GM12878 (cell line): ENCODE measurements around the gene CTNNA3. TPM values are rescaled to one million over a fixed set of nuclear protein-coding genes. Genes with fewer than 3 reads are reported as not detected.

ENCODE experiments used
- ATAC-seq: fragments of 200-7000 bp; cut with Tn5 transposase; 3 replicates; pipeline ENCODE4 v1.9.1; 2020; ENCODE audit warnings: mild to moderate bottlenecking, moderate library complexity
- BruUV-seq: library from RNA; stranded (reverse); fragments of 400-500 nt; replicated peaks from 2 replicates; lab custom pipeline; 2021; lab: Mats Ljungman, UMichigan
- CTCF ChIA-PET: fragments of 300-600 bp; sonication (Branson Sonifier 250); formaldehyde crosslinking; extraction: SDS; loops from one replicate; lab custom pipeline; 2021; ENCODE audit warnings: inconsistent platforms; lab: Yijun Ruan, JAX
- POLR2A ChIA-PET: fragments of 350-600 bp; formaldehyde crosslinking; extraction: SDS; loops from one replicate; lab custom pipeline; 2021; ENCODE audit warnings: inconsistent platforms; lab: Charles Lee
- RAD21 ChIA-PET: fragments of 300-600 bp; sonication (Branson Sonifier 250); formaldehyde crosslinking; loops from one replicate; lab custom pipeline; 2023; ENCODE audit warnings: antibody characterized with exemption; ENCODE audit not compliant: unreplicated experiment; lab: Charles Lee
- SMC1A ChIA-PET: fragments of 300-600 bp; sonication (Branson Sonifier 250); formaldehyde crosslinking; loops from one replicate; lab custom pipeline; 2023; ENCODE audit not compliant: unreplicated experiment, uncharacterized antibody; lab: Charles Lee
- DNase-seq: peaks from one replicate; pipeline ENCODE4 v3.0.0-alpha.2; 2011; ENCODE audit warnings: low read depth, low spot score
- FAIRE-seq: peaks from 3 replicates; lab custom pipeline; 2011; peaks lifted over from hg19 to GRCh38; lab: Jason Lieb, UNC
- H2AFZ ChIP-seq: 2 replicates; pipeline ENCODE4 v1.6.0; 2011; ENCODE audit warnings: low read depth, low read length, control low read depth; ENCODE audit not compliant: control insufficient read depth
- H3K27ac ChIP-seq: 2 replicates; pipeline ENCODE4 v1.5.1; 2011; ENCODE audit warnings: control low read depth; ENCODE audit not compliant: control insufficient read depth, insufficient read depth
- H3K27me3 ChIP-seq, 2 experiments: replicated peaks in 1 of 2; 2 replicates each; pipeline versions ENCODE4 v1.6.0 to v1.6.1; 2011; ENCODE audit warnings: low read length in 1 of 2; ENCODE audit not compliant: control insufficient read depth in 2 of 2, insufficient read depth in 2 of 2
- H3K36me3 ChIP-seq, 2 experiments: 2 replicates each; pipeline ENCODE4 v1.5.1; 2011; ENCODE audit warnings: low read length in 1 of 2; ENCODE audit not compliant: control insufficient read depth in 2 of 2, insufficient read depth in 2 of 2
- H3K4me1 ChIP-seq: 2 replicates; pipeline ENCODE4 v1.6.1; 2011; ENCODE audit warnings: mild to moderate bottlenecking, low read length, moderate library complexity, mixed read lengths; ENCODE audit not compliant: control insufficient read depth, insufficient read depth
- H3K4me2 ChIP-seq: 2 replicates; pipeline ENCODE4 v1.6.0; 2011; ENCODE audit warnings: control low read depth; ENCODE audit not compliant: control insufficient read depth, insufficient read depth
- H3K4me3 ChIP-seq: fragments of 200-600 bp; sonication (generic); 2 replicates; pipeline ENCODE4 v1.5.1; 2016
- H3K79me2 ChIP-seq: 2 replicates; pipeline ENCODE4 v1.6.0; 2011; ENCODE audit warnings: low read length; ENCODE audit not compliant: control insufficient read depth, insufficient read depth
- H3K9ac ChIP-seq: 2 replicates; pipeline ENCODE4 v1.8.0; 2011; ENCODE audit warnings: low read length, control low read depth, mixed read lengths; ENCODE audit not compliant: control insufficient read depth, insufficient read depth
- H3K9me3 ChIP-seq: replicated peaks from 3 replicates; pipeline ENCODE4 v1.5.1; 2011; ENCODE audit warnings: mild to moderate bottlenecking, low read length; ENCODE audit not compliant: control insufficient read depth, insufficient read depth
- H4K20me1 ChIP-seq: 2 replicates; pipeline ENCODE4 v1.6.0; 2011; ENCODE audit not compliant: control insufficient read depth, insufficient read depth
- ATF3 ChIP-seq: IDR thresholded peaks from 2 replicates; pipeline ENCODE4 v1.6.1; 2011; ENCODE audit warnings: low read depth, mild to moderate bottlenecking, low read length, moderate library complexity, borderline replicate concordance; ENCODE audit errors: extremely low read depth
- CBFB ChIP-seq: IDR thresholded peaks from 2 replicates; pipeline ENCODE4 v1.6.1; 2016; ENCODE audit warnings: antibody characterized with exemption, low read depth
- CTCF ChIP-seq, 3 experiments: IDR thresholded peaks in 2 of 3; conservative IDR thresholded peaks in 1 of 3; 2 replicates each; pipeline ENCODE4 v1.5.1; 2011; ENCODE audit warnings: low read depth in 3 of 3, low read length in 3 of 3, mild to moderate bottlenecking in 3 of 3, control low read depth in 2 of 3, moderate library complexity in 2 of 3, inconsistent platforms in 1 of 3, mixed read lengths in 1 of 3; ENCODE audit not compliant: control insufficient read depth in 2 of 3, insufficient read depth in 1 of 3; ENCODE audit errors: extremely low read depth in 1 of 3
- DPF2 ChIP-seq: fragments of 450-650 bp; IDR thresholded peaks from 2 replicates; pipeline ENCODE4 v1.6.1; 2017; ENCODE audit warnings: mild to moderate bottlenecking
- ETV6 ChIP-seq, 2 experiments: fragments of 450-650 bp in 1 of 2; IDR thresholded peaks in 1 of 2; conservative IDR thresholded peaks in 1 of 2; 2 replicates each; pipeline ENCODE4 v1.6.1; 2014; ENCODE audit warnings: antibody characterized with exemption in 1 of 2, borderline replicate concordance in 1 of 2, low read depth in 1 of 2, mild to moderate bottlenecking in 1 of 2, moderate library complexity in 1 of 2
- GABPA ChIP-seq: IDR thresholded peaks from 2 replicates; pipeline ENCODE4 v1.6.1; 2014; ENCODE audit warnings: antibody characterized with exemption, low read depth, mild to moderate bottlenecking, inconsistent platforms
- NFYB ChIP-seq: IDR thresholded peaks from 2 replicates; pipeline ENCODE4 v1.6.1; 2011; ENCODE audit warnings: low read depth, mild to moderate bottlenecking, low read length, improper control_type of control experiment, moderate library complexity; ENCODE audit not compliant: insufficient read depth
- NRF1 ChIP-seq: conservative IDR thresholded peaks from 2 replicates; pipeline ENCODE4 v1.6.1; 2011; ENCODE audit warnings: mild to moderate bottlenecking, low read depth, low read length, improper control_type of control experiment
- SMAD1 ChIP-seq: fragments of 450-650 bp; IDR thresholded peaks from 2 replicates; pipeline ENCODE4 v1.6.1; 2018; ENCODE audit warnings: mild to moderate bottlenecking, low read depth; ENCODE audit not compliant: partially characterized antibody
- SPI1 ChIP-seq: IDR thresholded peaks from 2 replicates; pipeline ENCODE4 v1.6.1; 2011; ENCODE audit warnings: low read depth, mild to moderate bottlenecking, low read length, moderate library complexity, borderline replicate concordance; ENCODE audit not compliant: insufficient read depth
- SRF ChIP-seq, 2 experiments: IDR thresholded peaks; 2 replicates each; pipeline ENCODE4 v1.6.1; 2011; ENCODE audit warnings: low read depth in 2 of 2, low read length in 2 of 2, mild to moderate bottlenecking in 1 of 2, moderate library complexity in 1 of 2
- STAT1 ChIP-seq: fragments of 450-650 bp; conservative IDR thresholded peaks from 2 replicates; pipeline ENCODE4 v1.6.1; 2014; ENCODE audit warnings: antibody characterized with exemption, mild to moderate bottlenecking
- SUPT20H ChIP-seq: IDR thresholded peaks from 2 replicates; pipeline ENCODE4 v1.6.1; 2011; ENCODE audit warnings: low read depth, mild to moderate bottlenecking, low read length, moderate library complexity, borderline replicate concordance; ENCODE audit not compliant: control insufficient read depth
- WGBS: methylation state at CpG from one replicate; pipeline ENCODE4 v1.1.6; 2016; ENCODE audit warnings: low lambda C conversion rate; ENCODE audit not compliant: insufficient replicate concordance, insufficient coverage; ENCODE audit errors: missing lambda C conversion rate; 5-methylcytosine and 5-hydroxymethylcytosine counted together
- in situ Hi-C: fragments of 300-500 bp; cut with MboI; formaldehyde crosslinking; loops from 9 replicates; pipeline ENCODE4 v1.14.3; 2018; ENCODE audit warnings: mixed read lengths
- intact Hi-C: fragments of 100-400 bp; cut with micrococcal nuclease; formaldehyde crosslinking; loops from one replicate; pipeline ENCODE4 v1.14.2; 2022; ENCODE audit not compliant: unreplicated experiment
- polyA plus RNA-seq, 11 experiments: library from polyadenylated mRNA; depleted of rRNA in 4 of 11; unstranded in 6 of 11; stranded (reverse) in 5 of 11; fragments of >200 nt; fragmentation: Nextera tagmentation in 4 of 11; fragmentation: Illumina TruSeq in 1 of 11; extraction: Ambion mirVana in 4 of 11; extraction: Trizol in 1 of 11; gene quantifications; 1 replicate in 1 of 11; 2 replicates in 10 of 11; pipeline versions ENCODE4 v1.2.1 to v1.2.3, GENCODE V29; 2011 to 2016; ENCODE audit warnings: inconsistent platforms in 2 of 11, missing spikeins in 2 of 11, low read depth in 1 of 11
- total RNA-seq, 4 experiments: library from RNA; depleted of rRNA in 3 of 4; stranded (reverse); fragments of >200 nt in 3 of 4; fragmentation: Illumina TruSeq in 1 of 4; extraction: Trizol in 1 of 4; gene quantifications; 2 replicates each; pipeline versions ENCODE4 v1.2.1 to v1.2.3, GENCODE V29; 2013 to 2021

Gene CTNNA3
- total and polyA plus RNA-seq, 10 of the 15 experiments (the other 5 are each of a cell fraction or from before 2014, with no cell fraction given), result under 0.01 to 4.5 (median 0.22) TPM; not detected in 2

- ATAC-seq (no peak), FAIRE-seq (no peak), DNase-seq (no peak)
- no peak overlapping the region for H3K4me2 ChIP-seq
- intact Hi-C loops (no loop called here), in situ Hi-C loops (no loop called here)
- no peak overlapping the region for H3K4me3 ChIP-seq
- TF ChIP-seq ETV6 (conservative IDR thresholded peaks at IDR 0.05 in 1 of 2, IDR thresholded peaks at IDR 0.05 in 1 of 2; ENCODE audit: borderline replicate concordance in 1 of 2, low read depth in 1 of 2), result no peak
- TF ChIP-seq DPF2, result no peak
- no peak for TF ChIP-seq ATF3
- TF ChIP-seq GABPA, result no peak
- TF ChIP-seq CBFB, result no peak
- TF ChIP-seq CTCF (IDR thresholded peaks at IDR 0.05 in 2 of 3, conservative IDR thresholded peaks at IDR 0.05 in 1 of 3; ENCODE audit: control insufficient read depth in 2 of 3, extremely low read depth in 1 of 3, insufficient read depth in 1 of 3, low read depth in 3 of 3, low read length in 3 of 3), result no peak
- TF ChIP-seq SMAD1, result no peak
- no peak for TF ChIP-seq SPI1
- no peak for TF ChIP-seq SRF (IDR thresholded peaks at IDR 0.05; ENCODE audit: low read depth in 2 of 2, low read length in 2 of 2)
- TF ChIP-seq NRF1, result no peak
- no peak for TF ChIP-seq STAT1
- TF ChIP-seq NFYB, result no peak
- TF ChIP-seq SUPT20H, result no peak
- BruUV-seq, result no TSS peak
- ChIA-PET POLR2A (no interaction called here), SMC1A (interaction anchor here (1.0 kb wide), 1 partner anchor 58 kb away, joined by 3 read pairs; no protein-coding TSS in a partner anchor), RAD21 (no interaction called here), CTCF (interaction anchor here (2.2 kb wide), 1 partner anchor 14 kb away, joined by 6 read pairs; no protein-coding TSS in a partner anchor)
- no peaks in the 10 kb centered on the region for H3K27me3 ChIP-seq
- H3K9me3 ChIP-seq, result no peaks in the 10 kb centered on the region
- no peaks in the 10 kb centered on the region for H3K36me3 ChIP-seq
- no peak overlapping the region for H3K27ac ChIP-seq
- no peaks in the 10 kb centered on the region for H3K79me2 ChIP-seq
- no peak overlapping the region for H3K9ac ChIP-seq
- WGBS, result 0% methylated on average over 1 of the region's 1 CpG
- no peak overlapping the region for H2AFZ ChIP-seq
- no peaks in the 10 kb centered on the region for H4K20me1 ChIP-seq
- no peaks in the 10 kb centered on the region for H3K4me1 ChIP-seq
Observed at GRCh38 chr10:67299761-67300160, 396.2 kb downstream of the CTNNA3 start.
